Body of pancreas (tissue), 4 donors: ENCODE measurements around the gene LHCGR. TPM values are rescaled to one million over a fixed set of nuclear protein-coding genes. Genes with fewer than 3 reads are reported as not detected.

ENCODE experiments used
- ATAC-seq: fragments of 150-250 bp; one replicate; pipeline ENCODE4 v1.9.1; 2016
- DNase-seq, 4 donors: peaks; one replicate each; pipeline ENCODE4 v3.0.0-alpha.2; 2019
- H3K27ac ChIP-seq, 4 donors: fragments of 200-600 bp; sonication (generic); 1 replicate in 3 of 4; 2 replicates in 1 of 4; pipeline versions ENCODE4 v1.5.1 to v1.6.1; 2016 to 2019; ENCODE audit warnings: mild to moderate bottlenecking in 1 of 4, mixed read lengths in 1 of 4, moderate library complexity in 1 of 4
- H3K27me3 ChIP-seq, 2 donors: fragments of 200-600 bp; sonication (generic); one replicate each; pipeline ENCODE4 v1.6.0; 2016; ENCODE audit warnings: mild to moderate bottlenecking in 1 of 2
- H3K36me3 ChIP-seq, 2 donors: fragments of 200-600 bp; sonication (generic); replicated peaks in 1 of 2; 2 replicates each; pipeline ENCODE4 v1.5.1; 2016; ENCODE audit warnings: low read depth in 2 of 2; ENCODE audit not compliant: insufficient read depth in 1 of 2
- H3K4me1 ChIP-seq: fragments of 200-600 bp; sonication (generic); one replicate; pipeline ENCODE4 v1.6.0; 2016
- H3K4me3 ChIP-seq, 2 donors: fragments of 200-600 bp; sonication (generic); 1 replicate in 1 of 2; 2 replicates in 1 of 2; pipeline ENCODE4 v1.5.1; 2016 to 2019
- H3K9me3 ChIP-seq, 3 donors: fragments of 200-600 bp; sonication (generic); 1 replicate in 2 of 3; 2 replicates in 1 of 3; pipeline ENCODE4 v1.5.1; 2016
- POLR2A ChIP-seq, 3 donors: fragments of 450-650 bp; IDR thresholded peaks; one replicate each; pipeline ENCODE4 v1.6.1; 2016; ENCODE audit warnings: antibody characterized with exemption in 3 of 3, mild to moderate bottlenecking in 2 of 3
- WGBS, 2 donors: methylation state at CpG; one replicate each; pipeline ENCODE4 v1.1.5; 2017; 5-methylcytosine and 5-hydroxymethylcytosine counted together
- intact Hi-C: fragments of 100-400 bp; cut with DNase I; formaldehyde crosslinking; loops from one replicate; pipeline ENCODE4 v1.15.1; 2023
- total RNA-seq, 2 donors: library from RNA; depleted of rRNA; stranded (reverse); fragments of >200 nt; gene quantifications; one replicate each; pipeline ENCODE4 v1.1.0, GENCODE V29; 2016
- TF ChIP-seq, protein P1 (sequence below), 7 experiments: fragments of 450-650 bp in 4 of 7; fragments of 200-600 bp in 3 of 7; sonication (generic) in 3 of 7; IDR thresholded peaks; one replicate each; pipeline ENCODE4 v1.5.1; 2016 to 2019; ENCODE audit warnings: antibody characterized with exemption in 7 of 7

LHCGR gene
- total RNA-seq, 2 donors from 2014 or later: not detected

DNA sequence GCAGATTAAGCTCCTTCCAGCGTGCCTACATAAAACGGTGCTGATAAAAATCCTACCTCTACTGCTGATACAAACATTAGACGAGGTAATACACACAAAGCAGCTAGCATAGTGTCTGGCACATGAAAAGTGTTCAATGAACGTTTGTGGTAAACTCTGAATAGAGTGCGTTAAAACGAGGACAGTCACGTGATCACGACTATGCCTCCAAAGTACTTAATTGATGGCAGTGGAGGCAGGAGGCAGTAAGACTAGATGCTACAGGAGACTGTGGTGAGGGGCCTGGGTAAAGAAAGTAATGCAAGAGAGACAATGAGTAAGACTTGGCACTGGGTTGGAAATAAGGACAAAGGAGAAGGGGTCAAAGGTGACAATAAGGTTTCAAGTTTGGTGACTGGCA is 32.1 kb upstream of the LHCGR start:
- Histone ChIP-seq H3K36me3 (no peaks in the 10 kb centered on the region), H3K4me1 (no peaks in the 10 kb centered on the region), H3K9me3 (no peaks in the 10 kb centered on the region), H3K27me3 (no peaks in the 10 kb centered on the region), H3K27ac (no peak overlapping the region), H3K4me3 (no peak overlapping the region)
- TF ChIP-seq, protein P1, sequence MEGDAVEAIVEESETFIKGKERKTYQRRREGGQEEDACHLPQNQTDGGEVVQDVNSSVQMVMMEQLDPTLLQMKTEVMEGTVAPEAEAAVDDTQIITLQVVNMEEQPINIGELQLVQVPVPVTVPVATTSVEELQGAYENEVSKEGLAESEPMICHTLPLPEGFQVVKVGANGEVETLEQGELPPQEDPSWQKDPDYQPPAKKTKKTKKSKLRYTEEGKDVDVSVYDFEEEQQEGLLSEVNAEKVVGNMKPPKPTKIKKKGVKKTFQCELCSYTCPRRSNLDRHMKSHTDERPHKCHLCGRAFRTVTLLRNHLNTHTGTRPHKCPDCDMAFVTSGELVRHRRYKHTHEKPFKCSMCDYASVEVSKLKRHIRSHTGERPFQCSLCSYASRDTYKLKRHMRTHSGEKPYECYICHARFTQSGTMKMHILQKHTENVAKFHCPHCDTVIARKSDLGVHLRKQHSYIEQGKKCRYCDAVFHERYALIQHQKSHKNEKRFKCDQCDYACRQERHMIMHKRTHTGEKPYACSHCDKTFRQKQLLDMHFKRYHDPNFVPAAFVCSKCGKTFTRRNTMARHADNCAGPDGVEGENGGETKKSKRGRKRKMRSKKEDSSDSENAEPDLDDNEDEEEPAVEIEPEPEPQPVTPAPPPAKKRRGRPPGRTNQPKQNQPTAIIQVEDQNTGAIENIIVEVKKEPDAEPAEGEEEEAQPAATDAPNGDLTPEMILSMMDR (IDR thresholded peaks at IDR 0.05): no peak
- TF ChIP-seq POLR2A (IDR thresholded peaks at IDR 0.05): no peak
- intact Hi-C loops: no loop called here
- WGBS, 2 donors: 59 to 62% methylated on average over 8 of the region's 8 CpGs
- ATAC-seq: no peak
- no peak for DNase-seq

DNA sequence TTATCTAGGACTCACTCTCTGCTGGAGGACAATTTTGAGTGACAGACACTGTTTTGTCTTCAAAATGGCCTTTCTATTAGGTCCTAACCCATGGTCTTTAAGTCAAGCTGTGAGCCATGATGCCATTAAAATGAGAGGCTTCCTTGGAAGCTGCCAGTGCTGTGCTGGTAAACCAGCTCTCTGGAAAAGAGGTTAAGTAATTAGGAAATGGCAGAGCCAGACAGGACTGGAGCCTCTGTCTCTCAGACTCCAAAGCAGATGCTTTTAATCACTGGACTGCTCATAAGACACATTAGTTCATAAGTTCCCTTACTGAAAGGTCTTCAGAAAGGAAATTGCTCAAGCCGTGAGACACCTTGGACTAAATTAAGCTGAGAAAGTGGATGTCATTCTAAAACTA is 25.8 kb upstream of the LHCGR start:
- DNase-seq: no peak
- H3K36me3 ChIP-seq: no peaks in the 10 kb centered on the region
- intact Hi-C loops: no loop called here
- no peak for ATAC-seq
- no peaks in the 10 kb centered on the region for H3K4me1 ChIP-seq
- H3K27me3 ChIP-seq: no peaks in the 10 kb centered on the region
- no peak for TF ChIP-seq POLR2A (IDR thresholded peaks at IDR 0.05)
- TF ChIP-seq, protein P1 (IDR thresholded peaks at IDR 0.05): no peak
- no peaks in the 10 kb centered on the region for H3K9me3 ChIP-seq
- no peak overlapping the region for H3K4me3 ChIP-seq
- 68 to 88% methylated on average over 1 of the region's 1 CpG for WGBS, 2 donors
- H3K27ac ChIP-seq: no peak overlapping the region

GRCh38 chr2:48779019-48779716 is 23.6 kb upstream of the LHCGR start:
- Histone ChIP-seq H3K36me3 (no peaks in the 10 kb centered on the region), H3K4me3 (no peak overlapping the region), H3K27ac (no peak overlapping the region), H3K9me3 (no peaks in the 10 kb centered on the region), H3K4me1 (no peaks in the 10 kb centered on the region), H3K27me3 (no peaks in the 10 kb centered on the region)
- DNase-seq: no peak
- no peak for TF ChIP-seq POLR2A (IDR thresholded peaks at IDR 0.05)
- TF ChIP-seq, protein P1 (IDR thresholded peaks at IDR 0.05): no peak
- intact Hi-C loops: no loop called here
- WGBS, 2 donors: 33 to 47% methylated on average over 4 of the region's 4 CpGs
- no peak for ATAC-seq

DNA sequence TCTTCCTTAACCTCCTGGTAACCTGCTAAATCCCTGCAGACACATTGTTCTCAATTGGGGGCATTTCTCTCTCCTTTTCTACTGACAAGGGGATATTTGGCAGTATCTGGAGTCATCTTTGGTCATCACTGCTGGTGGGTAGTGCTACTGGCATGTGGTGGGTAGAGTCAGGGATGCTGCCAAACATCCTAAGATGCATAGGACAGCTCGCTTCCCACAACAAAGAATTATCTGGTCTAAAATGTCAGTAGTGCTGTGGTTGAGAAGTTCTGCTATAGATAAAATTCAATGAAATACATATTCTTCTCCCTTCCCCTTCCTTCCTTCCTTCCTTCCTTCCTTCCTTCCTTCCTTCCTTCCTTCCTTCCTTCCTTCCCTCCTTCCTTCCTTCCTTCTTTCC is 18.7 kb upstream of the LHCGR start:
- H3K36me3 ChIP-seq: no peaks in the 10 kb centered on the region
- no peaks in the 10 kb centered on the region for H3K4me1 ChIP-seq
- TF ChIP-seq, protein P1 (IDR thresholded peaks at IDR 0.05): no peak
- no peak for TF ChIP-seq POLR2A (IDR thresholded peaks at IDR 0.05)
- ATAC-seq (no peak), DNase-seq (no peak)
- intact Hi-C loops: no loop called here
- H3K27ac ChIP-seq: no peak overlapping the region
- H3K27me3 ChIP-seq: no peaks in the 10 kb centered on the region
- H3K9me3 ChIP-seq: no peaks in the 10 kb centered on the region
- 54 to 67% methylated on average over 1 of the region's 1 CpG for WGBS, 2 donors
- no peak overlapping the region for H3K4me3 ChIP-seq
